HCT116 (cell line): Measurements from ENCODE around the gene HMGN3. TPM values are rescaled to one million over a fixed set of nuclear protein-coding genes. Genes with fewer than 3 reads are reported as not detected.

Experiments
- ATAC-seq: fragments of 200-7000 bp; cut with Tn5 transposase; 2 replicates; pipeline ENCODE4 v1.9.1; 2020; ENCODE audit warnings: mild to moderate bottlenecking, moderate library complexity
- BruUV-seq: library from RNA; stranded (reverse); fragments of 400-500 nt; replicated peaks from 2 replicates; lab custom pipeline; 2021; lab: Mats Ljungman, UMichigan
- CTCF ChIA-PET: fragments of 300-600 bp; sonication (Branson Sonifier 250); formaldehyde crosslinking; loops from one replicate; lab custom pipeline; 2021; ENCODE audit warnings: antibody characterized with exemption; lab: Charles Lee
- POLR2A ChIA-PET: fragments of 300-600, 350-600 bp; sonication (Branson Sonifier 250); formaldehyde crosslinking; loops from one replicate; lab custom pipeline; 2021; ENCODE audit warnings: antibody characterized with exemption; lab: Charles Lee
- RAD21 ChIA-PET, 2 experiments: fragments of 300-600 bp; sonication (Branson Sonifier 250); formaldehyde crosslinking; loops; one replicate each; lab custom pipeline; 2023; ENCODE audit warnings: low total read pairs in 2 of 2; ENCODE audit not compliant: uncharacterized antibody in 2 of 2, unreplicated experiment in 2 of 2, low non-redundant PET in 1 of 2; lab: Charles Lee
- DNase-seq: peaks from one replicate; pipeline ENCODE4 v3.0.0-alpha.2; 2010; ENCODE audit warnings: low read depth, low spot score
- H2AFZ ChIP-seq: fragments of 200-600 bp; shearing (Covaris generic), sonication (generic); 2 replicates; pipeline ENCODE4 v1.6.1; 2017; ENCODE audit warnings: low read depth, mixed run types, mixed read lengths, antibody characterized with exemption, low read length; ENCODE audit not compliant: poor library complexity, severe bottlenecking
- H3K27ac ChIP-seq: 2 replicates; pipeline ENCODE4 v1.5.1; 2012; ENCODE audit warnings: low read depth, low read length
- H3K27me3 ChIP-seq: fragments of 200-600 bp; sonication (generic); 2 replicates; pipeline ENCODE4 v1.6.1; 2016; ENCODE audit warnings: mixed run types, low read length, mixed read lengths; ENCODE audit not compliant: insufficient read depth
- H3K36me3 ChIP-seq, 2 experiments: fragments of 200-500 bp in 1 of 2; fragments of 200-600 bp in 1 of 2; sonication (Bioruptor generic) in 1 of 2; sonication (generic) in 1 of 2; 2 replicates each; pipeline versions ENCODE4 v1.5.1 to v1.6.1; 2014 to 2016; ENCODE audit warnings: low read length in 2 of 2, inconsistent platforms in 1 of 2, mixed read lengths in 1 of 2, mixed run types in 1 of 2; ENCODE audit not compliant: insufficient read depth in 2 of 2, control insufficient read depth in 1 of 2
- H3K4me1 ChIP-seq, 2 experiments: fragments of 200-600 bp in 1 of 2; sonication (generic) in 1 of 2; 2 replicates each; pipeline versions ENCODE4 v1.5.1 to v1.6.1; 2012 to 2017; ENCODE audit warnings: low read length in 2 of 2, inconsistent platforms in 1 of 2, mild to moderate bottlenecking in 1 of 2, mixed read lengths in 1 of 2, mixed run types in 1 of 2, moderate library complexity in 1 of 2; ENCODE audit not compliant: insufficient read depth in 2 of 2, control insufficient read depth in 1 of 2
- H3K4me2 ChIP-seq: fragments of 200-600 bp; sonication (generic); 2 replicates; pipeline ENCODE4 v1.6.1; 2017; ENCODE audit warnings: mixed run types, low read length, mixed read lengths
- H3K4me3 ChIP-seq, 2 experiments: fragments of 200-600 bp in 1 of 2; sonication (generic) in 1 of 2; replicated peaks in 1 of 2; 2 replicates each; pipeline ENCODE4 v1.5.1; 2011 to 2016; ENCODE audit warnings: low read length in 2 of 2, control low read depth in 1 of 2, low read depth in 1 of 2, mild to moderate bottlenecking in 1 of 2, mixed read lengths in 1 of 2, mixed run types in 1 of 2
- H3K79me2 ChIP-seq: fragments of 200-600 bp; sonication (generic); 2 replicates; pipeline ENCODE4 v1.6.1; 2017; ENCODE audit warnings: mild to moderate bottlenecking, mixed run types, low read length, moderate library complexity, mixed read lengths; ENCODE audit not compliant: insufficient read depth
- H3K9ac ChIP-seq: fragments of 200-600 bp; sonication (generic); 2 replicates; pipeline ENCODE4 v1.6.1; 2016; ENCODE audit warnings: low read length, mixed read lengths
- H3K9me2 ChIP-seq: fragments of 200-600 bp; sonication (generic), shearing (Covaris generic); 2 replicates; pipeline ENCODE4 v1.6.1; 2017; ENCODE audit warnings: mixed run types, mild to moderate bottlenecking, moderate library complexity; ENCODE audit not compliant: insufficient read depth
- H3K9me3 ChIP-seq, 2 experiments: fragments of 200-500 bp in 1 of 2; fragments of 200-600 bp in 1 of 2; sonication (Bioruptor generic) in 1 of 2; sonication (generic) in 1 of 2; 2 replicates each; pipeline ENCODE4 v1.6.1; 2014 to 2017; ENCODE audit warnings: low read length in 2 of 2, mixed read lengths in 2 of 2, inconsistent platforms in 1 of 2, low read depth in 1 of 2, mild to moderate bottlenecking in 1 of 2, mixed run types in 1 of 2, moderate library complexity in 1 of 2; ENCODE audit not compliant: control insufficient read depth in 1 of 2, insufficient read depth in 1 of 2
- H4K20me1 ChIP-seq: fragments of 200-600 bp; sonication (generic), shearing (Covaris generic); 2 replicates; pipeline ENCODE4 v1.6.1; 2017; ENCODE audit warnings: mixed run types, mild to moderate bottlenecking, moderate library complexity; ENCODE audit not compliant: insufficient read depth
- CBX3 ChIP-seq: IDR thresholded peaks from 2 replicates; pipeline ENCODE4 v1.6.1; 2012; ENCODE audit warnings: low read depth
- CTCF ChIP-seq, 3 experiments: fragments of 200-600 bp in 1 of 3; sonication (generic) in 1 of 3; IDR thresholded peaks in 2 of 3; conservative IDR thresholded peaks in 1 of 3; 2 replicates each; pipeline ENCODE4 v1.5.1; 2012 to 2017; ENCODE audit warnings: low read depth in 2 of 3, low read length in 2 of 3, antibody characterized with exemption in 1 of 3, borderline replicate concordance in 1 of 3, control low read depth in 1 of 3, mild to moderate bottlenecking in 1 of 3, mixed read lengths in 1 of 3, mixed run types in 1 of 3, moderate library complexity in 1 of 3; ENCODE audit not compliant: insufficient read depth in 1 of 3
- ELF1 ChIP-seq: IDR thresholded peaks from 2 replicates; pipeline ENCODE4 v1.6.1; 2012; ENCODE audit warnings: low read depth, borderline replicate concordance
- EZH2phosphoT487 ChIP-seq: fragments of 200-600 bp; IDR thresholded peaks from 2 replicates; pipeline ENCODE4 v1.6.1; 2018; ENCODE audit warnings: antibody characterized with exemption, borderline replicate concordance
- POLR2A ChIP-seq: IDR thresholded peaks from 2 replicates; pipeline ENCODE4 v1.7.0; 2011; ENCODE audit warnings: borderline replicate concordance; ENCODE audit not compliant: insufficient read depth, insufficient read length; ENCODE audit errors: extremely low read depth
- POLR2AphosphoS5 ChIP-seq: IDR thresholded peaks from 2 replicates; pipeline ENCODE4 v1.6.1; 2011; ENCODE audit warnings: mild to moderate bottlenecking, low read depth, low read length, moderate library complexity
- RAD21 ChIP-seq: IDR thresholded peaks from 2 replicates; pipeline ENCODE4 v1.6.1; 2012; ENCODE audit warnings: low read depth, mild to moderate bottlenecking
- REST ChIP-seq: IDR thresholded peaks from 2 replicates; pipeline ENCODE4 v1.6.1; 2012; ENCODE audit warnings: low read depth
- SRF ChIP-seq: IDR thresholded peaks from 2 replicates; pipeline ENCODE4 v1.6.1; 2012; ENCODE audit warnings: low read depth
- TCF7L2 ChIP-seq: IDR thresholded peaks from 2 replicates; pipeline ENCODE4 v1.7.0; 2011; ENCODE audit warnings: borderline replicate concordance, inconsistent platforms; ENCODE audit not compliant: insufficient read depth, insufficient read length; ENCODE audit errors: extremely low read depth
- ZBTB33 ChIP-seq: IDR thresholded peaks from 2 replicates; pipeline ENCODE4 v1.6.1; 2011; ENCODE audit warnings: mild to moderate bottlenecking, low read length, moderate library complexity; ENCODE audit not compliant: insufficient replicate concordance; ENCODE audit errors: extremely low read depth
- ZFX ChIP-seq: fragments of 450-650 bp; IDR thresholded peaks from 2 replicates; pipeline ENCODE4 v1.6.1; 2017
- ZNF274 ChIP-seq: fragments of 200-500 bp; sonication (Bioruptor generic); IDR thresholded peaks from 2 replicates; pipeline ENCODE4 v1.6.1; 2014; ENCODE audit warnings: mild to moderate bottlenecking, low read depth, low read length, inconsistent platforms
- intact Hi-C: fragments of 100-400 bp; cut with micrococcal nuclease; formaldehyde crosslinking; loops from 2 replicates; pipeline ENCODE4 v1.10.0; 2022
- total RNA-seq: library from RNA; stranded (reverse); gene quantifications from one replicate; pipeline ENCODE4 v1.2.1, GENCODE V29; 2021; ENCODE audit not compliant: unreplicated experiment

HMGN3 gene
- total RNA-seq, 1 experiment from 2014 or later = 60.5 TPM

- no peaks in the 10 kb centered on the region for H3K79me2 ChIP-seq
- intact Hi-C loops = no loop called here
- TF ChIP-seq REST (no peak), ZFX (no peak), TCF7L2 (no peak), ELF1 (no peak), EZH2phosphoT487 (no peak), ZNF274 (no peak), SRF (no peak)
- H3K4me3 ChIP-seq = no peak overlapping the region
- POLR2A ChIA-PET = no interaction called here
- H3K27ac ChIP-seq = no peak overlapping the region
- no peaks in the 10 kb centered on the region for H3K9me2 ChIP-seq
- no peak for ATAC-seq
- H3K9ac ChIP-seq = no peak overlapping the region
- peaks cover 0 to 4% of the 10 kb centered on the region in 2 experiments; a peak in 2 of 4 replicates for H3K9me3 ChIP-seq
- no peaks in the 10 kb centered on the region for H4K20me1 ChIP-seq
- no peaks in the 10 kb centered on the region for H3K36me3 ChIP-seq
- H3K4me2 ChIP-seq = no peak overlapping the region
- H3K27me3 ChIP-seq = no peaks in the 10 kb centered on the region
- no peak overlapping the region for H2AFZ ChIP-seq
- CTCF ChIA-PET = no interaction called here
- DNase-seq = no peak
- no peaks in the 10 kb centered on the region for H3K4me1 ChIP-seq
- BruUV-seq = no TSS peak
- RAD21 ChIA-PET = no interaction called here
These were observed 47.9 kb downstream of the HMGN3 start for GRCh38 chr6:79186564-79186963.

GRCh38 chr6:79184641-79185040 is 49.8 kb downstream of the HMGN3 start:
- no peaks in the 10 kb centered on the region for H3K9me2 ChIP-seq
- RAD21 ChIA-PET = no interaction called here
- DNase-seq (no peak), ATAC-seq (no peak)
- POLR2A ChIA-PET = no interaction called here
- H3K9ac ChIP-seq = no peak overlapping the region
- TF ChIP-seq POLR2A = no peak
- no peak for TF ChIP-seq POLR2AphosphoS5
- TF ChIP-seq CTCF (IDR thresholded peaks at IDR 0.05 in 2 of 3, conservative IDR thresholded peaks at IDR 0.05 in 1 of 3; ENCODE audit: borderline replicate concordance in 1 of 3, insufficient read depth in 1 of 3, low read depth in 2 of 3, low read length in 2 of 3) = no peak
- no peak for TF ChIP-seq ZBTB33
- no peak for TF ChIP-seq ELF1
- TF ChIP-seq CBX3 = no peak
- TF ChIP-seq ZNF274 = no peak
- no peak for TF ChIP-seq RAD21
- no peak overlapping the region for H3K4me2 ChIP-seq
- H2AFZ ChIP-seq = no peak overlapping the region
- no peaks in the 10 kb centered on the region for H3K79me2 ChIP-seq
- CTCF ChIA-PET = no interaction called here
- no peaks in the 10 kb centered on the region for H3K27me3 ChIP-seq
- H3K36me3 ChIP-seq = no peaks in the 10 kb centered on the region
- intact Hi-C loops = no loop called here
- BruUV-seq = no TSS peak
- no peak overlapping the region for H3K27ac ChIP-seq
- no peaks in the 10 kb centered on the region for H3K4me1 ChIP-seq
- H3K9me3 ChIP-seq = no peaks in the 10 kb centered on the region
- H3K4me3 ChIP-seq = no peak overlapping the region
- no peaks in the 10 kb centered on the region for H4K20me1 ChIP-seq
